AG09309 (cell line): ENCODE results near the gene FAM204A.

Experiments used
- DNase-seq: peaks from one replicate; pipeline ENCODE4 v3.0.0-alpha.2; 2010; ENCODE audit warnings: low read depth
- H3K4me3 ChIP-seq: 2 replicates; pipeline ENCODE4 v1.5.1; 2011; ENCODE audit warnings: mild to moderate bottlenecking, low read depth, low read length, moderate library complexity; ENCODE audit not compliant: control insufficient read depth
- CTCF ChIP-seq: IDR thresholded peaks from 2 replicates; pipeline ENCODE4 v1.5.1; 2011; ENCODE audit warnings: mild to moderate bottlenecking, low read depth, low read length, inconsistent platforms; ENCODE audit not compliant: insufficient read depth, control insufficient read depth; ENCODE audit errors: missing control alignments

The FAM204A gene

GRCh38 chr10:118369641-118370205, 27.6 kb upstream of the FAM204A start:
- H3K4me3 ChIP-seq, result no peak overlapping the region
- no peak for TF ChIP-seq CTCF
- no peak for DNase-seq

GRCh38 chr10:118365702-118366101, 23.6 kb upstream of the FAM204A start:
- DNase-seq, result no peak
- no peak overlapping the region for H3K4me3 ChIP-seq
- no peak for TF ChIP-seq CTCF

GRCh38 chr10:118362103-118362502, 20.0 kb upstream of the FAM204A start:
- TF ChIP-seq CTCF, result no peak
- DNase-seq, result no peak
- no peak overlapping the region for H3K4me3 ChIP-seq

- H3K4me3 ChIP-seq, result no peak overlapping the region
- no peak for DNase-seq
- TF ChIP-seq CTCF, result no peak
Measured at GRCh38 chr10:118358327-118358726, 16.2 kb upstream of the FAM204A start.

- no peak overlapping the region for H3K4me3 ChIP-seq
- no peak for TF ChIP-seq CTCF
- DNase-seq, result no peak
Measured at GRCh38 chr10:118357841-118358240, 15.7 kb upstream of the FAM204A start.

GRCh38 chr10:118356628-118357027, 14.5 kb upstream of the FAM204A start:
- no peak for DNase-seq
- H3K4me3 ChIP-seq, result no peak overlapping the region
- no peak for TF ChIP-seq CTCF

- no peak overlapping the region for H3K4me3 ChIP-seq
- no peak for TF ChIP-seq CTCF
- no peak for DNase-seq
Measured at GRCh38 chr10:118355234-118355633, 13.1 kb upstream of the FAM204A start.
